Activated CD8-positive, alpha-beta memory T cell treated with anti-CD3 and anti-CD28 coated beads, Interleukin-2, amount 50 U/mL, for 1 hour (primary cell): ENCODE data around the gene ALS2CL.
"Not testable (repeated sequence)": the region's sequence is repeated elsewhere in the genome, so short reads cannot be mapped to it uniquely, and the experiment has no call there.

Experiments
- DNase-seq: peaks from one replicate; pipeline ENCODE4 v3.0.0-alpha.2; 2020; ENCODE audit errors: extremely low read depth

ALS2CL gene

DNA sequence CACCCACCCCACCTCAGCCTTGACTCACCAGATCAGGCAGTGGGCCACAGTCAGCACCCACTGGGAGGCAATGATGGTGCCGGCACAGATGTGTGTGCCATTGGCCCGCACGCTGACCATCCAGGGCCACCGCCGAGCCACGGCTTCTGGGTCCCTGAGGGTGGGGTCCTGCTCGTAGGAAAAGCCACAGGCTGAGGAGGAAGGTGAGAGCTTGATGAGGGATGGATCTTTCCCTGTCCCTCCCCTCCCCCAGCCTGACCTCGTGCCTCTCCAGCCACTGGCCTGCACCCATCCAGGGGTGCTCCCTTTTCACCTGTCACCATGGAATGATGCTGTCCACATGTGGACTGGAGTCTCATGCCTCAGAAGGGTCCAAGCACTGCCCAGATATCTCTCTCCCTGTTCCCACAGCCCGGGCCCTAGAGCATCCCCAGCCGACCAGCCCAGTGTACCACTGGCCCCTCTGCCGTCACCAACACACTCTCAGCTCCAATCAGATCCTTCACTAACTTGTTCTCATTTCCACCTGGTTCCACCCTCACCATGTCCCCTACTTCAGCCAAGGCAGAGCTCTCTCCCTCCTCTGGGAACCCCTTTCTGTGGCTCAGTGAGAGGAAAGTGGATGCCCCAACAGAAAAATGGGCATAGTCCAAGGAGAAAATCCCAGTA is 22.2 kb upstream of the ALS2CL start:
- DNase-seq = no peak

GRCh38 chr3:46714728-46715506 is 21.4 kb upstream of the ALS2CL start:
- no peak for DNase-seq

- DNase-seq = no peak
These were observed 20.5 kb upstream of the ALS2CL start for GRCh38 chr3:46713898-46714552.

DNA sequence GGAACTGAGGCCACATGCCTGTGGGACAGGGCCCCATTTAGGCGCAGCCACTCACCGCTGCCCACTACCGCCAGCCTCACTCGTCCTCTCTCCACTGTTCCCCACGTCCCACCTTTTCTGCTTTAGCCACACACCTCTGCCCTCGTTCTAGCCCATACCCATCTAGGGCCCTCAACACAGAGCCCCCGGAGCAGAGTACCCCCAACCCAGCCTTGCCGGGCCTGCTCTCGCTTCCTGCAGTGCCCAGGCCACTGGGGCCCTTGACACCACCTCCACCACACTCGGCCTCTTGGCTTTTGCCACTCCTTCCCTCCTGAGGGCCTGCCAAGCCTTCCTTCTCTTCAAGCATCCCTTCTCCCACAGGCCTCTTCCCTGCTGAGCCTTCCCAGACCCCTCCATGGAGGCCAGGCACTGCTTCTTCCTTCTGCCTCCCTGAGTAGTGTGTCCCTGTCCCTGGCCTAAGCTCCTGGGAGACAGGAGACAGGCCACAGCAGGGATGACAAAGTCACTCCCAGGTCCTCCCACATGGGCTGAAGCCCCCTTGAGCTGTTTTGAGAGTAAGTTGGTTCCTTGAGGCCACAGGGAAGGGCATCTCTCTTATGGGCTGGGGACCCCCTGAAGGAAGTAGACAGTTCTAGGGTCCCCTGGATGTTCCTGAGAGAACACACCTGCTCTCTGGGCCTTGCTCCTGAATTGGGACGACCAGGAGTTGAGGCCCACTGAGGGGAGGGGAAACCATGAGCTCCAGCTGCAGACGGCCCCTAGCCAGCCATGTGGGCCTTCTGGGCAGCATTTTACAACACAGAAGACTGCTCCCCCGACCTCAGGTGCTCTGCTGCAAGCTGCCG is 19.8 kb upstream of the ALS2CL start:
- DNase-seq = no peak

GRCh38 chr3:46712191-46713049 is 18.9 kb upstream of the ALS2CL start:
- no peak for DNase-seq

GRCh38 chr3:46711760-46712159 is 18.3 kb upstream of the ALS2CL start:
- DNase-seq = no peak

DNA sequence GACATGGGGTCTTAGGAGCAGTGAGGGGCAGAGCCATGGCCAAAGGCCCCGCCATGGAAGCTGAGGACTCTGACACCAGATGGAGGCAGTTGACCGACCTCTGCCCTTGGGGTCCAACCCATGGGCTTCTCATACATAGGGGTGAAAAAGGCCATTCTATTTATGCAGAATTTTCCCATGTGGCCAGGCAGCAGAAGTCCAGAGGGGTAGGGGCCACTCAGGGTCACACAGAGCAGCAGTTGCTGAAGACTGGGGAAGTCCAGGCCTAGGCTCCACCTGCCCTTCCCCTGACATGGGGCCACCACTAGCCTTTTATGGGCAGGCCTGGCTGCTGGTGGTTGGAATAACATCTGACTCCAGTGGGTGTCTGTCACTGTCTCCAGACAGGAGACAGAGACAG is 17.8 kb upstream of the ALS2CL start:
- no peak for DNase-seq

GRCh38 chr3:46710671-46711295 is 17.3 kb upstream of the ALS2CL start:
- DNase-seq = no peak

DNA sequence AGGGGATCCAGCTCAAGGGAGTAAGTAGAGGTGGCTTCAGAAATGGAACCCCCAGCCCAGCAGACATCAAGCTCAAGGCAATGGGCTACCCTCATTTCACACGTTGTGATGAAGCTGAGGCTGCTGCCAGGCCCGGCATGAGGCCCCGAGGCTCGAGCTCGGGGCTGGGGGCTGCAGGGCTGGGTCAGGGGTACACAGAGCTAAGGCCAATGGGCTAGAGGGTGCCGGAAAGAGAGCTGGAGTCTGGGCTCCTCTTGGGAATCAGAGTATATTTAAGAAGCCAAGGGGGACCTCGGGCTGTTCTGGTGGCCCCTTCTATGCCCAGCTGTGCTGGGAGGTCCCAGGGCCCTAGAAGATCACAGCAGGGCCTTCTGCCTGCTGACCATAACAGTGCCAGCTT is 16.8 kb upstream of the ALS2CL start:
- no peak for DNase-seq

- DNase-seq = no peak
These were observed 16.2 kb upstream of the ALS2CL start for GRCh38 chr3:46709721-46710120.

DNA sequence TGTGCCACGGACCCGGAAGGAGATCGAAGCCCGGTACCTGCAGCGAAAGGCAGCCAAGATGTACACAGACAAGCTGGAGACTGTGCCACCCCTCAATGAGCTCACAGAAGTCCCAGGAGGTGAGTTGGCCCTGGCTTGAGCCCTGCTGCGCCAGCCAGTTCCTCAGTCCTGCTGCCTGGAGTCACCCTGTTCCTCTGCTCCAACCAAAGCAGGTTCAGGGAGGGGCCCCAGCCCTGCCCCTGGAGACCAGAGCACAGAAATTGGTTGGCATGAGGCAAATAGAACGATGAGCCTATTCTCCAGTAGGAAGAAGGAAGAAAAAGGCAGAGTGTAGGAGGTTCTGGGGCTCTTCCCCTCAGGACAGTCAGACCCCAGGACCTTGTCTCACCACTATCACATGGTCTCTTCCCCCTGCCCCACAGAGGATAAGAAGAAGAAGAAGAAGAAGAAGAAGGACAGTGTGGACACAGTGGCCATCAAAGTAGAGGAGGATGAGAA is 15.7 kb upstream of the ALS2CL start:
- no peak for DNase-seq

DNA sequence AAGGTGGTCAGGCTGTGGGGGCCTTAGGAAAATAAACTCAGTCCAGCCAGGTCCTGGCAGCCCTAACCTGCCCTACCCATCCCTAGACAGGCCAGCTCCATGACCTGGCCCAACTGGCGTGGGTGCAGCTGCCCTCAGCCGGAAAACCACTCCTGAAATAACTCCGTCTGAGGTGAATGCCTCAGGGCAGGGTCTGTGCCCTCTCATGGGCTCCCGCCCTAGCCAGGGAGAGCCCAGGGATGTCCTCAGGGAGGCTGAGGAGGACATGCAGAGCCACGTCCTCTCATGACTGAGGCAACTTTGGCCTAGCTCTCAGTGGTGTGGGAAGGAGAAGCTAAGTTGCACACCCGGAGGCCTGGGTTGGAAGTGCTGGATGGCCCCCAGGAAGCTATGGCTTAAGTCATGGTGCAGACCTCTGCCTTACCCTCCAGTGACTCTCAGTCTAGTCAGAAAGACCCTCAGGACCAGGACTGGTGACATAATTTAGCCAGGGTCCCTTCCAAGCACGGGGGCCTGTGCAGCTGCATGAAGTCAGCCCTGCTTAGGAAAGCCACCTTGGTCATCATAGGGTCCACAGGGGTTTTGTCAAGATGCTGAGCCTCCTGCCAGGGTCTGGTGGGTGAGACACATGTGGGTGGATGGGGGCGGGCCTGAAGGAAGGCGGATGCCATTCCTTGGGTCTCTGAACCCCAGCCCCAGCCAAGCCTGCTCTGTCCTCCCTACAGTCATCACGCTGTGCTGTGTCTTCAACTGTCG is 15.1 kb upstream of the ALS2CL start:
- DNase-seq = no peak

GRCh38 chr3:46707601-46708011 is 14.1 kb upstream of the ALS2CL start:
- DNase-seq = no peak

DNA sequence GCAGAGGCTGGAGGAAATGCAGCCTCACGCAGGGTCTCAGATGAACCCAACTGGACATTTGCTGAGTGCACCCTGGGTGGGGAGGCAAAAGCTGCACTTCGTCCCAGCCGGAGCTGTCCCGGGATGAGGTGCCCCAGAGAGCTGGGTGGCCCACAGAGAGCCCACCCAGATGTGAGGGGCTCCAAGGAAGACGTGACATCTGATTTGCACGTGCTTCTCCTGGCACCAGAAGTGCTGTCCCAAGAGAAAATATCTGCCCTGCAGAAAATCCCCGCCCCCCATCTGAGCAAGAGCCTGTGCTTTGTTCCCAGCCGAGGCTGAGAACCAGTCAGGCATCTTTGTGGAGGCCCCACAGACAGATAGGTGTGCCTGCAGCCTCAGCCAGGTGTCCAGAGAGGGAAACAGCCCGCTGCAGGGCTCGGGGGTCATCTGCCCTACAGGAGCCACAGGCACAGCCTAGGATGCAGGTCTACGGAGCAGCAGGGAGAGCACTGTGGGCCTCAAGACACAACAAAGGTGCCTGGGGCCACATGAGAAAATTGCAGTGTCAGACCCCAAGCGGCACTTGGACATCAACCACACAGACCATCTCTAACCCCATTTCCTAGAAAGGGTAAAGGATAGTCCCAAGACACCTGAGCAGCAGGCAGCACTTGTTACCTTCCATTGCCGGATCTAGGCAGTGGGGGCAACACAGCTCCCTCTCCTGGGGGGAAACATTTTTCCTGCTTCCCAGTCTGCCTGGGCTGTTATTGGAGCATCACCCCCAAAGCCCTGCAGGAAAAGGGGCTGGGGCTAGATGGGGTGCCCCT is 13.5 kb upstream of the ALS2CL start:
- DNase-seq = no peak

- DNase-seq = no peak
These were observed 12.5 kb upstream of the ALS2CL start for GRCh38 chr3:46705751-46706552.

DNA sequence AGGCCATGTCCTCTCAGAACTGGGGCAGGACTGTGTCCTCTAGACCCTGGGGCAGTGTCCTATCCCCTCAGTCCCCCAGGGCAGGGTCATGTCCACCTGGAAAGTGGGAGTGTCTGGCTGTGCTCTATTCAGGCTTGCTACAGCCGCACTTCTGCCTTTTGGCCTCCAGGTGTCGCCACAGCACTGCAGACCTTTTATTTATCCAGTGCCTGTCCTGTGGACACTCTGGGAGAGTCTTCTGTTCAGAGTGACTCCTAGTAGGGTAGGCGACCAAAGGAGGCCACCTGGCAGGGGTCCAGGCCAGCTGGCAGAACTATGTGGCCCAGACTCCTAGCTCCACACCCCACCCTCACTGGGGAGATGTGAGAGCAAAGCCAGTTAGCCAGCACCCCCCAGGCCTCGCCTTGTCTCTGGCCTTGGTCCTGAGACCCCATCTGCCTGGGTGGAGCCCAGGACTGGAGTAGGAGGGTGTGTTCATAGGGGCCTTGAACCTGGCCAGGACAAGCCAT is 11.6 kb upstream of the ALS2CL start:
- no peak for DNase-seq

- DNase-seq = not testable (repeated sequence)
These were observed 10.9 kb upstream of the ALS2CL start for GRCh38 chr3:46704346-46704745.
